Spinal cord (tissue), 10 donors: ENCODE results near the gene SNX18. TPM values are rescaled to one million over a fixed set of nuclear protein-coding genes. Genes with fewer than 3 reads are reported as not detected.

Experiments
- DNase-seq, 6 donors: peaks; one replicate each; pipeline versions ENCODE4 v3.0.0 to v3.0.0-alpha.2; 2013 to 2015; ENCODE audit warnings: low spot score in 6 of 6, low read depth in 4 of 6
- H3K27ac ChIP-seq: one replicate; pipeline ENCODE4 v1.5.1; 2013; ENCODE audit warnings: low read depth, low read length, control low read depth
- H3K27me3 ChIP-seq: one replicate; pipeline ENCODE4 v1.6.1; 2013; ENCODE audit warnings: low read length; ENCODE audit not compliant: control insufficient read depth, insufficient read depth
- H3K36me3 ChIP-seq: one replicate; pipeline ENCODE4 v1.6.1; 2013; ENCODE audit warnings: low read length; ENCODE audit not compliant: control insufficient read depth, insufficient read depth
- H3K4me1 ChIP-seq: one replicate; pipeline ENCODE4 v1.6.1; 2013; ENCODE audit warnings: low read length; ENCODE audit not compliant: control insufficient read depth, insufficient read depth
- H3K4me3 ChIP-seq: one replicate; pipeline ENCODE4 v1.5.1; 2013; ENCODE audit warnings: low read depth, low read length, control low read depth
- H3K9me3 ChIP-seq: one replicate; pipeline ENCODE4 v1.6.1; 2013; ENCODE audit warnings: low read length; ENCODE audit not compliant: control insufficient read depth, insufficient read depth
- WGBS: methylation state at CpG from one replicate; pipeline ENCODE4 v1.1.5; 2013; ENCODE audit warnings: missing lambda C conversion rate; ENCODE audit not compliant: insufficient coverage; 5-methylcytosine and 5-hydroxymethylcytosine counted together
- long read RNA-seq, 4 donors: transcript quantifications; one replicate each; lab custom pipeline, GENCODE V29; 2026
- polyA plus RNA-seq, 2 donors: library from polyadenylated mRNA; unstranded; fragments of 120-200 nt; gene quantifications; one replicate each; pipeline ENCODE4 v1.2.1, GENCODE V29; 2013; ENCODE audit not compliant: insufficient read length in 2 of 2
- total RNA-seq, 2 donors: library from RNA; depleted of rRNA in 1 of 2; stranded (reverse); fragments of 120-200 nt in 1 of 2; fragments of >200 nt in 1 of 2; gene quantifications; one replicate each; pipeline versions ENCODE4 v1.2.3 to v1.2.4, GENCODE V29; 2013 to 2014
- donor health status: healthy.

The SNX18 gene, protein sequence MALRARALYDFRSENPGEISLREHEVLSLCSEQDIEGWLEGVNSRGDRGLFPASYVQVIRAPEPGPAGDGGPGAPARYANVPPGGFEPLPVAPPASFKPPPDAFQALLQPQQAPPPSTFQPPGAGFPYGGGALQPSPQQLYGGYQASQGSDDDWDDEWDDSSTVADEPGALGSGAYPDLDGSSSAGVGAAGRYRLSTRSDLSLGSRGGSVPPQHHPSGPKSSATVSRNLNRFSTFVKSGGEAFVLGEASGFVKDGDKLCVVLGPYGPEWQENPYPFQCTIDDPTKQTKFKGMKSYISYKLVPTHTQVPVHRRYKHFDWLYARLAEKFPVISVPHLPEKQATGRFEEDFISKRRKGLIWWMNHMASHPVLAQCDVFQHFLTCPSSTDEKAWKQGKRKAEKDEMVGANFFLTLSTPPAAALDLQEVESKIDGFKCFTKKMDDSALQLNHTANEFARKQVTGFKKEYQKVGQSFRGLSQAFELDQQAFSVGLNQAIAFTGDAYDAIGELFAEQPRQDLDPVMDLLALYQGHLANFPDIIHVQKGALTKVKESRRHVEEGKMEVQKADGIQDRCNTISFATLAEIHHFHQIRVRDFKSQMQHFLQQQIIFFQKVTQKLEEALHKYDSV
- total RNA-seq: 10 to 100 TPM; 28.0 to 31.6 TPM
- polyA plus RNA-seq: 10 to 100 TPM; 18.2 to 24.8 TPM
- long read RNA-seq, donor 1, full-length matches to known transcripts: 10 of 35 reads
- long read RNA-seq, donor 1, partial matches to known transcripts: 25 of 35 reads
- long read RNA-seq, donor 1, other reads (novel, unspliced or antisense): 0 of 35 reads
- long read RNA-seq, donor 2, full-length matches to known transcripts: 10 of 10 reads
- long read RNA-seq, donor 2, partial matches to known transcripts: 0 of 10 reads
- long read RNA-seq, donor 2, other reads (novel, unspliced or antisense): 0 of 10 reads
- long read RNA-seq, donor 3, full-length matches to known transcripts: 12 of 12 reads
- long read RNA-seq, donor 3, partial matches to known transcripts: 0 of 12 reads
- long read RNA-seq, donor 3, other reads (novel, unspliced or antisense): 0 of 12 reads
- long read RNA-seq, donor 4, full-length matches to known transcripts: 8 of 8 reads
- long read RNA-seq, donor 4, partial matches to known transcripts: 0 of 8 reads
- long read RNA-seq, donor 4, other reads (novel, unspliced or antisense): 0 of 8 reads

DNA sequence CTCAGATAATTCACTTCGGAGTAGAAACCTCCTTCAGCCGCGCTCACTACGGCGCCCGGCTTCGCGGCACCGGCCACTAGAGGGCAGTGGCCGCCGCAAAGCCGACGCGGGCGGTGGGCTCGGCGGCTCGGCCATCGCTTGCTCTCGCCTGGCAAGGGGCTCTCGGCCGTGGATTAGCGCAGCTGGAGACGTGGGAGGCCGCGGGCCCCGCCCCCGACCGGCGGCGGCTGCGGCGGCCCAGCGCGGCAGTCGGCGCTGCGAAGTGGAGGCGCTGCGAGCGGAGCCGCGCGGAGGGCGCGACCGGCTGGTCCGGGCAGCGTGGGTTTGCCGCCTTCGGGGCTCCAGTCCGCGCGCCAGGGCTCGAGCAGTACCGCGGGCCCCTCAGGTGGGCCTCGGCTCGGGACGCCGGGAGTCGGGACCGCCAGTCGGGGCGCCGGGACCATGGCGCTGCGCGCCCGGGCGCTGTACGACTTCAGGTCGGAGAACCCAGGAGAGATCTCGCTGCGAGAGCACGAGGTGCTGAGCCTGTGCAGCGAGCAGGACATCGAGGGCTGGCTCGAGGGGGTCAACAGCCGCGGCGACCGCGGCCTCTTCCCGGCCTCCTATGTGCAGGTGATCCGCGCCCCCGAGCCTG, at the start of gene SNX18:
Gene SNX18, plus strand, starts transcription at position 248 of the 634 bp plus-strand sequence. Its CDS starts 194 bp downstream, at position 442.
- Histone ChIP-seq H3K27ac (peak within 1 kb of the TSS; percentile 71), H3K4me3 (peak within 1 kb of the TSS; percentile 59), H3K27me3 (no peaks in the 10 kb centered on the region), H3K4me1 (peaks cover 19% of the 10 kb centered on the region), H3K9me3 (no peaks in the 10 kb centered on the region), H3K36me3 (peaks cover 11% of the 10 kb centered on the region)
- peak; percentile 68 to 98 (median 88) for DNase-seq
- WGBS: under 1% methylated on average over 88 of the region's 88 CpGs

DNA sequence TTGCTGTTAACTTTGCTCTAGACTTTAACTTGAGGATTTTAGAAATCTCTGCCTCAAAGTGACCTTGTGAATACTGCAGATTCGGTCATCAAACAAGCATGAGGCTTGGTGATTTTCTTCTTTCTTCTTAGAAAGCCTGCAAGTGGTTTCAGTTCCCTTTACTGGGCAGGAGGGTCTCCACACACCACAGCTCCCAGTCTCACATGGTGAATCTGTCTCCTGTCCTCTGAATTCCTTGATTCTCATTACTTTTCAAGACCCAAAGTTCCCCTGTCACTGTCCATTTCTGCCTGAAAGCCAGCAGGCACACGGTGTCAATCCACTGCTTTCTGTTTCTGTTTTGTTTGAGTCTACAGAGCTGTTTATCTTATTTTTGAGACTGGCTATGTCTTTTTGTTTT, 47.9 kb upstream of the SNX18 start:
- H3K9me3 ChIP-seq: no peaks in the 10 kb centered on the region
- whole genome bisulfite sequencing: 46% methylated on average over 2 of the region's 2 CpGs
- H3K4me1 ChIP-seq: no peaks in the 10 kb centered on the region
- H3K4me3 ChIP-seq: no peak overlapping the region
- no peaks in the 10 kb centered on the region for H3K36me3 ChIP-seq
- H3K27me3 ChIP-seq: no peaks in the 10 kb centered on the region
- no peak overlapping the region for H3K27ac ChIP-seq
- no peak for DNase-seq

DNA sequence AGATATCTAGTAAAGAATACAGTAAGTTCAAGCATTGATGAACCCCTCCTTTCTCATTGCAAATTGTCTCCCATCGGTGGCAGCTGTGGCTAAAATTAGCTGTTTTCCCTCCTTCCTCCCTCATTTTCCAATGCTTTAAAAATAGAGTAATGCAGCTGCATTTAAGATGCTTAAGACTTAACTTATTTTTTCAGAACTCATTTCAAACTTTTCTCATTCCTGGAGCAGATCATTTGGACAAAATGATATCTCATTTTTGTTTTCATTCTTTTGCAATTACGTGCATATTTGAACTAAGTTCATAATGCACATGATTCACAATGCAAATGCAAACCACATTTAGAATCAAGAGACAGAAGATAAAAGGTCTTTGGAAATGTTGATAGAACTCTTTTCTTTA, 47.4 kb upstream of the SNX18 start:
- no peak overlapping the region for H3K4me3 ChIP-seq
- no peaks in the 10 kb centered on the region for H3K4me1 ChIP-seq
- H3K36me3 ChIP-seq: no peaks in the 10 kb centered on the region
- no peak for DNase-seq
- H3K27ac ChIP-seq: no peak overlapping the region
- WGBS: no CpG with 5 or more reads among the region's 2 CpGs
- H3K9me3 ChIP-seq: no peaks in the 10 kb centered on the region
- no peaks in the 10 kb centered on the region for H3K27me3 ChIP-seq

DNA sequence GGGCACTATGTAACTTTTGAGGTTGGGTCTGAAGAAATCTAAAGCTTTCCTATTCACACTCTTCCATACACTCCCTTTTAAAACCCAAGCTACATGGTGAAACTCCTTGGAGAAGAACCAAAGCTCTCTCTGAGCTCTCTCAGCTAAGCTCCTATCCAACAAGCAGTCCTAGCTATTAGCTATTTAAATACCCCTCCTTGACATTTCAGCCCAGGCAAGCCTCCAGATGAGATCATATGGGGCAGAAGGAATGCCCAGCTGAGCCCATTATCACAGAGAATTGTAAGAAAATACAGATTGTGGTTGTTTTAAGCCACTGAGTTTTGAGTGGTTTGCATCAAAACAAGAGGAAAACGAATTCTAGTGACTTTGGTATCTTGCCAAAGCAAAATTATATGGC, 46.9 kb upstream of the SNX18 start:
- H3K36me3 ChIP-seq: no peaks in the 10 kb centered on the region
- H3K27ac ChIP-seq: no peak overlapping the region
- H3K4me3 ChIP-seq: no peak overlapping the region
- DNase-seq: peak in 1 of 6 donors; percentile 23
- H3K4me1 ChIP-seq: no peaks in the 10 kb centered on the region
- WGBS: no CpG with 5 or more reads among the region's 1 CpG
- no peaks in the 10 kb centered on the region for H3K27me3 ChIP-seq
- H3K9me3 ChIP-seq: no peaks in the 10 kb centered on the region

DNA sequence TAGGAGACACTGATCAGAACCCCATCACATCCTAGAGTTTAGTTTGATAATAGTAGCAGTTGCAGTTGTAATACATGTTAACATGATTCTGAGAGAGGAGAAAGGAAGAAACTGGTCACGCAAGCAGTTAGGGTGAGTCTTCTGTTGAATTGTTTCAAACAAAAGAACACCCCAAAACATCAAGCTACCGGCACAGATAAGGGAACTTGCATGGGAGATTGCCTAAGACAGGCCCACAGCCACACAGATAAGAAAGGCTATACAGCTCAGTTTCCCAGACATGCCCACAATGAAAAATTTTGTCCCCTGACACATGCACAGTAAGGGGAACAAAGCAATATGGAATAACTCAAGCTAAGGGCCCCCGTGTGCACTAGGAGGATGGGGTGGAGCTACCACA, 46.2 kb upstream of the SNX18 start:
- DNase-seq: no peak
- 0% methylated on average over 1 of the region's 3 CpGs for WGBS
- Histone ChIP-seq H3K36me3 (no peaks in the 10 kb centered on the region), H3K9me3 (no peaks in the 10 kb centered on the region), H3K27me3 (no peaks in the 10 kb centered on the region), H3K4me3 (no peak overlapping the region), H3K27ac (no peak overlapping the region), H3K4me1 (no peaks in the 10 kb centered on the region)

DNA sequence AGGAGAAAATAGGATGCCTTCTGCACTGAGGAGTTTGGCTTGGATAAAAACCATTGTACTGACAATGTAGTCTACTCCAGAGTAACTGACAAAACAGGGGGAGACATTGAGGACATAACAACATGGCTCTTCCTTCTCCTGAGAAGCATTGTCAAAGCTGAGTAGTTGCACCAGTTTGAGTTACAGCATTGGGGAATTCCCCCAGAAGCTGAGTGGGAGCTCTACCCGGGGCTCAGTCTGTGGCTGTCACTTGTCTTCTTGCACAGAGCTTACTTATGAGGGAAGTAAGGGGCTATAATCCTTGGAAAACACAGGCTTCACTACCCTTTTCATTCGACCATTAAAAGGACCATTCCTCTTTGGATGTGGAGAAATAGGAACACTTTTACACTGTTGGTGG, 40.9 kb upstream of the SNX18 start:
- Histone ChIP-seq H3K4me3 (no peak overlapping the region), H3K27me3 (no peaks in the 10 kb centered on the region), H3K9me3 (no peaks in the 10 kb centered on the region), H3K4me1 (no peaks in the 10 kb centered on the region), H3K27ac (no peak overlapping the region), H3K36me3 (no peaks in the 10 kb centered on the region)
- no peak for DNase-seq
- 100% methylated on average over 1 of the region's 2 CpGs for WGBS

DNA sequence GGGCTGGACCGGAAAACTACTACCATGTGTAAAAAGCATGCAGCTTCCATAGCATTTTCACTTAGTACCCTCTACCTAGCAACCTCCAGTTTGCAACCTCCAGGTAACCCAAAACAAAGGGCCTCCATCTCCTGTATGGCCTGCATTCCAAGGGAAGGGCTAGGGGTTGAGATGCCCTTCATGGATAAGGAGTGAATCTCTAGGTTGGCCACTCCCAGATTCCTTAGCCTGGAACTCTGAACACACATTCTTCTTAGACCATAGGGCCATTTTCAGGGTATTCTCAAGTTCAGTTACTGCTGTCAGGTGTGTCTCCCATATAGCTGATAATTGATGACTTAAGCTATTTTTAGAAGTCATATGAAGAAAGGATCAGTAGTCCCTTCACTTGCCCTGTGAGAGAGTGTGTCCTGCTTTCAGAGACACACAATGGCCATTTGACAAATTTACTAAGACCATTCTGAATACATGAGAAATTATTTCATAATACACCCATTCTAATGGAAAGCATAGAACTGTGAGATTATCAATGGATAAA, 39.5 kb upstream of the SNX18 start:
- Histone ChIP-seq H3K4me1 (no peaks in the 10 kb centered on the region), H3K9me3 (no peaks in the 10 kb centered on the region), H3K27ac (no peak overlapping the region), H3K36me3 (no peaks in the 10 kb centered on the region), H3K4me3 (no peak overlapping the region), H3K27me3 (no peaks in the 10 kb centered on the region)
- DNase-seq: no peak
- WGBS: no CpG with 5 or more reads among the region's 1 CpG

DNA sequence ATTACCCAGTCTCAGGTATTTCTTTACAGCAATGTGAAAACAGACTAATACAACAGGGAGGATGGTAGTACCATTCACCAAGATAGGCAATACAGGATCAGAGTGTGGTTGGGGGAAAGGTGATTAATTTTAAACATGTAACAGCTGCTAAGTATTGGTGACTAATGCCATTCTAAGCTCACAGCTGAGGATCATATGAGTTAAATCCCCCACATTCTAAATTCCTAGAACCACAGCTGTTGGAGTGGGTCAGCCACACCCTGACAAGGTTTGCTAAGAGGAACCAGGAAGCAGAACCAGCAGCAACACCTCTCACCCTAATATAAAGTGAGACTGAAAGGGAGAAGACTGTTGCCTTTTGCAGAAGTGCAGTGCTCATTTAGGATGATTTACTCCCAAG, 37.3 kb upstream of the SNX18 start:
- Histone ChIP-seq H3K4me1 (no peaks in the 10 kb centered on the region), H3K9me3 (no peaks in the 10 kb centered on the region), H3K36me3 (no peaks in the 10 kb centered on the region), H3K4me3 (no peak overlapping the region), H3K27ac (no peak overlapping the region), H3K27me3 (no peaks in the 10 kb centered on the region)
- DNase-seq: no peak
